ENCODE results near the gene PYURF. TPM values are rescaled to one million over a fixed set of nuclear protein-coding genes. Genes with fewer than 3 reads are reported as not detected.
A peak's percentile ranks its signal among the peaks of the same experiment; 100 is the strongest.

Gene PYURF
- total and polyA plus RNA-seq, 2 donors from 2014 or later: 63.0 to 105 TPM

DNA sequence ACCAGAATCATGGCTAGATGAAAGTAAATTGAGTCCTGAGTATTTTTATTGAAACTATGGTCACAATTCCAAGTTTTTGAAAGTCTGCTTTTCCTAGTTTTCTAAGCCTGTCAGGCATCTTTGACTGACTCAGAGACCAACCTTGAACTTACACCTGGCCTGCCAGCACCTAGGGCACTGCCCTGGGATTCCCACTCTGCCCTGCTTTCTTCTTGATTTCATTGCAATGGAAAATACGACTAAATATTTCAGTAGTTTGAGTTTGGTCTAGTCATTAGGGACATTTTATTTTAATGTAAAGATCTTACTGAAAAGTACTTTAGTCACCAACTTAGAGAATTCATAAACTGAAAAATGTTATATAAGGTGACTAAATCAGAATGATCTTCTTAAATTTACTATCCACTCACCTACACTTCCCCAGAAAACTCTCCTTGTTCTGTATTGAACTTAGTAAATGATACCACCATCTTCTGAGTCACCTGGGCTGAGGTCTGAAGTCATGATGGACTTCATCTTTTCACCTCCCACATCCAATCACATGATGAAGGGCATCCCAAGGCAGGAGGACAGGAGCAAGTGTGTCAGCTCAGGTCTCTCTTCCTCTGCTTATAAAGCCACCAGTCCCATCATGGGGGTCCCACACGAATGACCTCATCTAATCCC lies 11.6 kb upstream of the PYURF start:
- Histone ChIP-seq H3K27ac (ENCODE audit: low read depth in 2 of 2, low read length in 2 of 2) (no peak overlapping the region), H3K4me3 (ENCODE audit: low read length in 3 of 3) (no peak overlapping the region), H3K4me1 (ENCODE audit: control insufficient read depth in 2 of 3, insufficient read depth in 2 of 3, low read depth in 1 of 3, low read length in 3 of 3) (no peaks in the 10 kb centered on the region), H3K36me3 (ENCODE audit: control insufficient read depth in 2 of 3, insufficient read depth in 3 of 3, low read length in 3 of 3) (no peaks in the 10 kb centered on the region), H3K9me3 (ENCODE audit: control insufficient read depth in 2 of 3, insufficient read depth in 1 of 3, low read length in 3 of 3) (no peaks in the 10 kb centered on the region), H3K9ac (ENCODE audit: low read length in 3 of 3) (no peak overlapping the region), H3K27me3 (ENCODE audit: control insufficient read depth, insufficient read depth, low read length) (no peaks in the 10 kb centered on the region)
- no peak for FAIRE-seq
- no peak for DNase-seq
- TF ChIP-seq, protein P1, sequence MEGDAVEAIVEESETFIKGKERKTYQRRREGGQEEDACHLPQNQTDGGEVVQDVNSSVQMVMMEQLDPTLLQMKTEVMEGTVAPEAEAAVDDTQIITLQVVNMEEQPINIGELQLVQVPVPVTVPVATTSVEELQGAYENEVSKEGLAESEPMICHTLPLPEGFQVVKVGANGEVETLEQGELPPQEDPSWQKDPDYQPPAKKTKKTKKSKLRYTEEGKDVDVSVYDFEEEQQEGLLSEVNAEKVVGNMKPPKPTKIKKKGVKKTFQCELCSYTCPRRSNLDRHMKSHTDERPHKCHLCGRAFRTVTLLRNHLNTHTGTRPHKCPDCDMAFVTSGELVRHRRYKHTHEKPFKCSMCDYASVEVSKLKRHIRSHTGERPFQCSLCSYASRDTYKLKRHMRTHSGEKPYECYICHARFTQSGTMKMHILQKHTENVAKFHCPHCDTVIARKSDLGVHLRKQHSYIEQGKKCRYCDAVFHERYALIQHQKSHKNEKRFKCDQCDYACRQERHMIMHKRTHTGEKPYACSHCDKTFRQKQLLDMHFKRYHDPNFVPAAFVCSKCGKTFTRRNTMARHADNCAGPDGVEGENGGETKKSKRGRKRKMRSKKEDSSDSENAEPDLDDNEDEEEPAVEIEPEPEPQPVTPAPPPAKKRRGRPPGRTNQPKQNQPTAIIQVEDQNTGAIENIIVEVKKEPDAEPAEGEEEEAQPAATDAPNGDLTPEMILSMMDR (IDR thresholded peaks at IDR 0.05; ENCODE audit: borderline replicate concordance, extremely low read depth, insufficient read depth): no peak
- intact Hi-C loops (cut with DNase I): loop anchor here (10.0 kb wide), 1 partner anchor 130 kb away; no protein-coding TSS in a partner anchor

DNA sequence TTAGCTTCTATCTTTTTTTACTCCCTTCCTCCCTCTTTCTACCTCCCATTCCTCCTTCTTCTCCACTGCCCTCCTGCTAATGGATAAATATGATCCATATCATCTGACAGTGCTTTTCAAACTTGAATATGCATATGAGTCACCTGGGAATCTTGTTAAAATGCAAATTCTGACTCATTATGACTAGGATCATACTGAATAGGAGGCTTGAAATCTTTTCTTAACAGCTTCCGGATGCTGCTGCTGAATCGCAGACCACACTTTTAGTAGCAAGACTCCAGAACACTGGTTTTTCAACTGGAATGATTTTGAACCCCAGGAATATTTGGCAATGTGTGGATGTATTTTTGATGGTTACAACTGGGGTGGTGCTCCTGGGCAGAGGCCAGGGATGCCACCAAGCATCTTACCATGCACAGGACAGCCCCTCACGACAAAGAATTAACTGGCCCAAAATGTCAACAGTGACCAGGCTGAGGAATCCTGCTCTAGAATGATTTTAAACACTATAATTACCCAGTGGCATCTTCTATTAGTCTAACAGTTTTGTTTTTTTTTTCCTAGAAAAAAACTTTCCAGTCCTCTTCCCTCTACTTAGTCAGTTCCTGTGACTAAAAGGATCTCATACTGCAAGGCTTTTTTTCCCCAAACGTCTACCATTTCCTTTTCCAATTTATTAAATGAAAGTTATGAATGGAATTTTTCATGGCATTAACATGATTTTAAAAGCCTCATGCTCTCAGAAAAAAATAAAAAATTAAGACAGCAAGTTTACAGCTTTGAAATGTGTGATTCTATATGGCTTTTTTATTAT lies 10.6 kb upstream of the PYURF start:
- no peak overlapping the region for H3K27ac ChIP-seq (ENCODE audit: low read depth in 2 of 2, low read length in 2 of 2)
- H3K9me3 ChIP-seq (ENCODE audit: control insufficient read depth in 2 of 3, insufficient read depth in 1 of 3, low read length in 3 of 3): no peaks in the 10 kb centered on the region
- no peaks in the 10 kb centered on the region for H3K4me1 ChIP-seq (ENCODE audit: control insufficient read depth in 2 of 3, insufficient read depth in 2 of 3, low read depth in 1 of 3, low read length in 3 of 3)
- FAIRE-seq (no peak), DNase-seq (peak in 1 of 5 donors; percentile 7)
- H3K36me3 ChIP-seq (ENCODE audit: control insufficient read depth in 2 of 3, insufficient read depth in 3 of 3, low read length in 3 of 3): no peaks in the 10 kb centered on the region
- intact Hi-C loops (cut with DNase I): loop anchor here (10.0 kb wide), 1 partner anchor 131 kb away; no protein-coding TSS in a partner anchor
- no peak overlapping the region for H3K9ac ChIP-seq (ENCODE audit: low read length in 3 of 3)
- no peak overlapping the region for H3K4me3 ChIP-seq (ENCODE audit: low read length in 3 of 3)
- no peaks in the 10 kb centered on the region for H3K27me3 ChIP-seq (ENCODE audit: control insufficient read depth, insufficient read depth, low read length)
- TF ChIP-seq, protein P1 (IDR thresholded peaks at IDR 0.05; ENCODE audit: borderline replicate concordance, extremely low read depth, insufficient read depth): no peak

DNA sequence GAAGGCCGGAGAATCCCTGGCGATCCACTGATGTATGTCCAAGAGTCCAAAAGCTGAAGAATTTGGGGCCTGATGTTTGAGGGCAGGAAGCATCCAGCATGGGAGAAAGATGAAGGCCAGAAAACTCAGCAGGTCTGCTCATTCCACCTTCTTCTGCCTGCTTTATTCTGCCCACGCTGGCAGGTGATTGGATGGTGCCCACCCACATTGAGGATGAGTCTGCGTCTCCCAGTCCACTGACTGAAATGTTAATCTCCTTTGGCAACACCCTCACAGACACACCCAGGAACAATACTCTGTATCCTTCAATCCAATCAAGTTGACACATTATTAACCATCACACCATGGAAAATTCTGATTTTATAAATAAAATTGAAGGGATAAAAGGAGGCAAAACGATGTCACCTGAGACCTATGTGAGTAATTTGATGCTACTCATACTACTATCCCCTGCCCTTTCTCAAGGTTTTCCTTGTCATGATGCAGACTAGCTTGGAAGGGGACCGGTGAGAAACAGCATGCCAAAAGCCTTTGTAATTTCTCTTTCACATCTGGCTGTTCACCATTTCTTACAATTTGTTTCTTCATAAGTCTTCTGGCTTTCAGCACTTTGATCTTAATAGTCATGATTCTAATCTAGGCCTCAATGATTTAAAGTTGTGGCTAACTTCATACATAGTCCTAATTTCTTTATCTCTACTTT lies 9.7 kb upstream of the PYURF start:
- no peaks in the 10 kb centered on the region for H3K27me3 ChIP-seq (ENCODE audit: control insufficient read depth, insufficient read depth, low read length)
- no peak overlapping the region for H3K9ac ChIP-seq (ENCODE audit: low read length in 3 of 3)
- H3K36me3 ChIP-seq (ENCODE audit: control insufficient read depth in 2 of 3, insufficient read depth in 3 of 3, low read length in 3 of 3): no peaks in the 10 kb centered on the region
- TF ChIP-seq, protein P1 (IDR thresholded peaks at IDR 0.05; ENCODE audit: borderline replicate concordance, extremely low read depth, insufficient read depth): no peak
- H3K4me3 ChIP-seq (ENCODE audit: low read length in 3 of 3): no peak overlapping the region
- H3K4me1 ChIP-seq (ENCODE audit: control insufficient read depth in 2 of 3, insufficient read depth in 2 of 3, low read depth in 1 of 3, low read length in 3 of 3): no peaks in the 10 kb centered on the region
- FAIRE-seq (no peak), DNase-seq (no peak)
- intact Hi-C loops (cut with DNase I): loop anchor here (10.0 kb wide), 1 partner anchor 132 kb away; no protein-coding TSS in a partner anchor
- H3K9me3 ChIP-seq (ENCODE audit: control insufficient read depth in 2 of 3, insufficient read depth in 1 of 3, low read length in 3 of 3): no peaks in the 10 kb centered on the region
- H3K27ac ChIP-seq (ENCODE audit: low read depth in 2 of 2, low read length in 2 of 2): no peak overlapping the region

Data from kidney (tissue), 14 donors.